ENCODE results near the gene FAM83B.

GRCh38 chr6:54865091-54865631 lies 18.6 kb downstream of the FAM83B start:
- TF ChIP-seq CTCF (CRISPR knock-in tag; IDR thresholded peaks at IDR 0.05): no peak
- TF ChIP-seq NFE2L1 (CRISPR knock-in tag; IDR thresholded peaks at IDR 0.05; ENCODE audit: borderline replicate concordance): no peak
- no peak for TF ChIP-seq RFX5 (IDR thresholded peaks at IDR 0.05; ENCODE audit: low read depth, low read length)
- TF ChIP-seq TRAFD1 (CRISPR knock-in tag; IDR thresholded peaks at IDR 0.05; ENCODE audit: borderline replicate concordance): no peak
- TF ChIP-seq POLR2AphosphoS5 (IDR thresholded peaks at IDR 0.05; ENCODE audit: low read depth, low read length): no peak
- TF ChIP-seq ZNF713 (CRISPR knock-in tag; IDR thresholded peaks at IDR 0.05): no peak
- no peak for TF ChIP-seq YEATS2 (CRISPR knock-in tag; IDR thresholded peaks at IDR 0.05; ENCODE audit: borderline replicate concordance)
- TF ChIP-seq ZBTB49 (CRISPR knock-in tag; IDR thresholded peaks at IDR 0.05; ENCODE audit: borderline replicate concordance): no peak
- TF ChIP-seq TCF7L2 (IDR thresholded peaks at IDR 0.05; ENCODE audit: low read depth, low read length): no peak
- TF ChIP-seq ZNF530 (CRISPR knock-in tag; IDR thresholded peaks at IDR 0.05; ENCODE audit: low read depth): no peak
- TF ChIP-seq TBX3 (IDR thresholded peaks at IDR 0.05; ENCODE audit: borderline replicate concordance): no peak
- TF ChIP-seq MAFG (CRISPR knock-in tag; IDR thresholded peaks at IDR 0.05): no peak
- TF ChIP-seq ZMYM2 (CRISPR knock-in tag; IDR thresholded peaks at IDR 0.05): no peak

Measured in HepG2 (cell line).